K562 (cell line): ENCODE data around the gene SYNRG. TPM values are rescaled to one million over a fixed set of nuclear protein-coding genes. Genes with fewer than 3 reads are reported as not detected.

Source experiments
- DLX4 ChIP-seq: fragments of 250-450 bp; sonication (Bioruptor Pico); IDR thresholded peaks from 2 replicates; pipeline ENCODE4 v1.6.1; 2021; ENCODE audit warnings: mild to moderate bottlenecking
- EGR1 ChIP-seq: fragments of 450-650 bp; conservative IDR thresholded peaks from 2 replicates; pipeline ENCODE4 v1.6.1; 2017; ENCODE audit warnings: mild to moderate bottlenecking
- ELF2 ChIP-seq: fragments of 250-450 bp; sonication (Bioruptor Pico); IDR thresholded peaks from 2 replicates; pipeline ENCODE4 v1.5.0; 2021; ENCODE audit warnings: mild to moderate bottlenecking
- FOXK1 ChIP-seq: sonication (generic); formaldehyde crosslinking; IDR thresholded peaks from 2 replicates; pipeline ENCODE4 v1.8.0; 2022; ENCODE audit warnings: missing genetic modification reagents, mild to moderate bottlenecking, borderline replicate concordance
- MTA3 ChIP-seq: fragments of 450-650 bp; formaldehyde crosslinking; IDR thresholded peaks from 2 replicates; pipeline ENCODE4 v1.6.1; 2017; ENCODE audit warnings: mild to moderate bottlenecking, borderline replicate concordance
- NONO ChIP-seq, 2 experiments: fragments of 200-400 bp in 1 of 2; fragments of 450-650 bp in 1 of 2; formaldehyde crosslinking in 1 of 2; IDR thresholded peaks; 2 replicates each; pipeline ENCODE4 v1.6.1; 2017; ENCODE audit warnings: low read depth in 2 of 2, mild to moderate bottlenecking in 2 of 2, moderate library complexity in 2 of 2, low read length in 1 of 2
- PTBP1 ChIP-seq: fragments of 200-400 bp; formaldehyde crosslinking; IDR thresholded peaks from 2 replicates; pipeline ENCODE4 v1.6.1; 2017; ENCODE audit warnings: low read depth, low read length
- SNRNP70 ChIP-seq: fragments of 200-400 bp; formaldehyde crosslinking; optimal IDR thresholded peaks from 2 replicates; pipeline ENCODE3; 2017; ENCODE audit warnings: low read depth, low read length
- ZNF143 ChIP-seq: sonication (generic); formaldehyde crosslinking; IDR thresholded peaks from 2 replicates; pipeline ENCODE4 v1.9.0; 2022; ENCODE audit warnings: mild to moderate bottlenecking, missing genetic modification reagents
- ZNF263 ChIP-seq: sonication (generic); formaldehyde crosslinking; IDR thresholded peaks from 2 replicates; pipeline ENCODE4 v1.8.0; 2022; ENCODE audit warnings: mild to moderate bottlenecking, missing genetic modification reagents, borderline replicate concordance
- ZNF785 ChIP-seq: fragments of 250-450 bp; sonication (Bioruptor Pico); IDR thresholded peaks from 2 replicates; pipeline ENCODE4 v1.4.0; 2020; ENCODE audit warnings: mild to moderate bottlenecking
- polyA plus RNA-seq, 8 experiments: library from polyadenylated mRNA; depleted of rRNA in 4 of 8; stranded (reverse) in 5 of 8; unstranded in 3 of 8; fragments of >200 nt; fragmentation: Nextera tagmentation in 2 of 8; fragmentation: Illumina TruSeq in 1 of 8; extraction: Ambion mirVana in 2 of 8; extraction: Trizol in 1 of 8; gene quantifications; 2 replicates each; pipeline versions ENCODE4 v1.2.1 to v1.2.3, GENCODE V29; 2011 to 2014; ENCODE audit warnings: inconsistent platforms in 1 of 8, missing spikeins in 1 of 8
- total RNA-seq, 7 experiments: library from RNA; depleted of rRNA in 6 of 7; stranded (reverse); fragments of >200 nt in 6 of 7; fragmentation: Illumina TruSeq in 2 of 7; extraction: Trizol in 2 of 7; gene quantifications; 2 replicates each; pipeline versions ENCODE4 v1.2.1 to v1.2.3, GENCODE V29; 2011 to 2021; ENCODE audit warnings: low replicate concordance in 1 of 7

The SYNRG gene
- total and polyA plus RNA-seq, 9 of the 15 experiments (the other 6 are each of a cell fraction or from before 2014, with no cell fraction given), result 2.9 to 28.2 (median 15.1) TPM

GRCh38 chr17:37490022-37490587 lies 119.1 kb downstream of the SYNRG start (continued):
- TF ChIP-seq SNRNP70 (no peak), NONO (IDR thresholded peaks at IDR 0.05; ENCODE audit: low read depth in 2 of 2, low read length in 1 of 2) (no peak), ZNF785 (CRISPR knock-in tag) (no peak), ZNF263 (no peak), ELF2 (no peak), PTBP1 (no peak), FOXK1 (CRISPR knock-in tag) (no peak), ZNF143 (CRISPR knock-in tag) (no peak), EGR1 (peak; percentile 80), DLX4 (no peak), MTA3 (peak; percentile 39; the same call in 1 of the 2 replicates)
- TF ChIP-seq, all 486 proteins: peak for 21
